Embryonic facial prominence (tissue), 1 donor: ENCODE data around the gene CLIC6.

ENCODE experiments used
- DNase-seq: peaks from one replicate; pipeline ENCODE4 v3.0.0-alpha.2; 2016; ENCODE audit errors: extremely low spot score

Gene CLIC6

DNA sequence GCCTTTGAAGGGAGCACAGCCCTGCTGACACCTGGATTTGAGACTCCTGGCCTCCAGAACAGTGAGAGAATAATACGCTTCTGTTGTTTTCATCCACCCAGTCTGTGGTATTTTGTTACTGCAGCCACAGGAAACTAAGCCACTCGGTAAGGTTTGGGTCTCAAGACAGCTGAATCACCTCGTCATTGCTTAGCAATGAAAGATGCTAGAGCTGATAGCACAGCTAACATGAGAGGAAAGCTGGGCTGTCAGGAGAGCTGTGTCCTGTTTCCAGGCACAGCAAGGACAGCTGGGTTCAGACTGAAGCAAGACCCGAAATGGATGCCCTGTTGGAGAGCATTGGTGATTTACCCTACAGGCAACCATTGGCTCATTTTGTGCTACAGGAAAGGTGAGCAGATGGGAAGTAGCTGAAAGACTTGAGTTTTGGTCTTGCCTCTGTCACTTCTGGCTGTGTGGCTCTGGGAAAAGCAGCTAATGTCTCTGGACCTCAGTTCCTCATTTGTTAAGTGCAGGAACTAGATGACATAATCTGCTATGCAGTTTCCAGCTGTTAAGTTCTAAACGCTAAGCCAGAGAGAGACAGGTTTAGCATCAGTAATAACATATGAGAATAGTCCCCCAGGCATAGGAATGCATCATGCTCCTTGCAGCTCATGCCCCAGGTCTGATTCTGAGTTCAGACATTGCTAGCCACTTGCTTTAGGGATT lies 58.0 kb downstream of the CLIC6 start:
- no peak for DNase-seq

DNA sequence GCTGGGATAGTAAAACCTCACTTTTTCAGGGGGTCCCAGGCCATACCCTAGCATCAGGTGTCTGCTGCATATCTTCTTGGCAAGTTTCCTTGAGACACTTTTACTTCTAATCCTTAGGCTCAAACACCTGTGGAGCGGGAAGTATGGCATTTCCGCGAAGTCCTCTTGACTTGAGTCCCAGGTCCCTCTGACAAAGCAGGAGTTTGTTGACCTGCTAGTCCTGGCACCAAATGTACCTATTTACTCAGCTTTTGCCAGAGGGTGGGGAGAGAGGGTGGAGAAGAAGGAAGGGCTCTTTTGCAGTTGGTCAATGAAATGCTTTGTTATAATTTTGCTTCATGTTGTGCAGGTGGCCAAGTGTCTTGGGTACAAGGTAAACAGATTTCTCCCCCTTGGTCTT lies 59.7 kb downstream of the CLIC6 start:
- DNase-seq: no peak

DNA sequence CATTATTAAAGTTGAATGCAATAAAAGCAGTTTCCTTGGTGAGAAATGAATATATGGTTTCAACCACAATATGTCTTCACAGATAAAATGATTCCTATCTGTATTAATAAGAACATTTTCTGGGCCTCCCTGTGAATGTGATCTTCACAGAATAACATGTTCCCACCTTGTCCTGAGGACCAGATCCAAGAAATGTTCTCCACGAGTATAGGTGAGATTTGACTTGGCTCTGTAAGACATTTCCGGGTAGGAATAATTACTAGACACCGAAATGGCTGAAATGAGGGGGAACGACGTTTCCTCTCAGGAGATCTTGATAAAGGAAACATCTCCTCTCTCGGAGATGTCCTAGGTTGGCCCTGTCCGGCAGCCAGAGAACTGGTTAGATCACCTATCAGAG lies 61.4 kb downstream of the CLIC6 start:
- no peak for DNase-seq

DNA sequence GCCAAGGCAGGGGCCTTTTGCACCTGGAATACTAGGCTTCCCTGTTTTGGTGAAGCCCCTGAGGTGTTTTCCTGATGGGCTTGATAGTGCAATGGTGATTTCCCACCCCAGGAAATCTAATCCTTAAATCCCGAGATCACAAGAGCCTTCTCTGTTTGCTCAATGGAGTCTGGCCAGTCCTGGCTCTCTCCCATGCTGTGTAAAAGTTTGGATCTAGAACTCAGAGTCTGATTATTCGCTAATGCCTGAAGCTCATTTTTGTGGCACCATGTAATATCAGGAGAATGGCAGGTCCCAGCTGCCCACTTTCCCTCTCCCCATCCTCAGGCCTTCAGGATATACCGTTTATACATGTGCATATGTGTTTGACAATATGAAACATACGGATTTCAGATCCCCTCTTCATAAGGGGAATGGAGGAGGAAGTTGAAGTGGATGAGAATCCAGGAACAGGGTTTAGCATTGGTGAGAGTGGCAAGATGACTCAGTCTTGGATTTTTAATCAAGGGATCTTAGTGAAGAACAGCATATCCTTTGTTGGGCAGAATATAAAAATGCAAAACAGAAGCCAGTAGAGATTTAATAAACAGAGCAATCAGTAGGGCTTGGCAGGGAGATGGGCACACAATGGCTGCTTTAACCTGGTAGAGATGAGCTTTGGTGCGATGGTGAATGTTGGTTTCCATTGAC lies 62.1 kb downstream of the CLIC6 start:
- no peak for DNase-seq

DNA sequence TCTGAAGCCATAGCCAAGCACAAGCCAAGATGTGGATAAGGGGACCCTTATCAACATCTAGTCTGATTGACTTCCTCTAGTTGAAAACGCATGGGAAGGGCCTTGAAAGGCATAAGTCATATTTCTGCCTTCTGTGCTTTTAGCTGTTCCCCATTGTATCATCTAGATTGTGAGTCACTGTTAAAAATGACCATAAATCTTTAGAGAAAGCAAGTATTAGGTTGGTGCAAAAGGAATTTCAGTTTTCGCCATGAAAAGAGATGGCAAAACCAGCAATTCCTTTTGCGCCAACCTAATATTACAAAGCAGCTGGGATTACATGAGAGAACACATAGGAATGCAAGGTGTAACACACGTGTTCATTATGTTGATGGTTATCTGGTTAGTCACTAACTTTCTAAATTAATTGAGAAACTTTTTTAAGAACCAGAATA lies 63.6 kb downstream of the CLIC6 start:
- no peak for DNase-seq

DNA sequence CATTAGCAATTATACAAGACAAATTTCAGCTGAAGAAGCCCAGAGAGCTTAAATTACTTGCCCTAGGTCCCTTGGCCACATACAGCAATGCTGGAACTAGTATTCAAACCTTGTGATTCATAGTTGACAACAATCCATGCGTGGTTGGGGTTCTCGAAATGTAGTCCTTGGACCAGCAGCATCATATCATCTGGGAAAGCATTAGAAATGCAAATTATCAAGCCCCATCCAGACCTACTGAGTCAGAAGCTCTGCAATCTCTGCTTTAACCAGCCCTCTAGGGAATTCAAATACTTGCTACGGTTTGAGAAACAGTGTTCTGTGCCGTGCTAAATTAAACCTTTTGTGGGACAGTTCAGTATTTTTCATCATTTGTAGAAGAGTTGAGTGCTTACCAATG lies 65.1 kb downstream of the CLIC6 start:
- DNase-seq: no peak

DNA sequence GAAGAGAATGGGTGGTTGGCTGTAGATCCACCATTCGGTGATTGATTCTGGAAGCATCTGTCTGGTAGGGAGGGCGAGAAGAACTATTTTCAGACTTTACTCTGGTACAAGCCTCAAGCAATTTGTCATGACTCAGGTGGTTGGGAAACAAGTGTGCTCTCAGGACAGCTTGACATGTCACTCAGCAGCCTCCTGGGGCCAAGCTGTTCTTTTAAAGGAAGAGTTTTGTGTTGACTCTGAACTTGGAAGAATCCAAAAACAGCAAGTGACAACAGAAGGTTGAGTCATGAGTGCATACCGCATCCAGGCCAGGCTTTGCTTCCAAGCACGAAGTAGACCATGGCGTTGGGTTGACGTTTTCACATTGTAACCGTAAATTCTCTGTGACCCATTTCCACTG lies 65.9 kb downstream of the CLIC6 start:
- no peak for DNase-seq

DNA sequence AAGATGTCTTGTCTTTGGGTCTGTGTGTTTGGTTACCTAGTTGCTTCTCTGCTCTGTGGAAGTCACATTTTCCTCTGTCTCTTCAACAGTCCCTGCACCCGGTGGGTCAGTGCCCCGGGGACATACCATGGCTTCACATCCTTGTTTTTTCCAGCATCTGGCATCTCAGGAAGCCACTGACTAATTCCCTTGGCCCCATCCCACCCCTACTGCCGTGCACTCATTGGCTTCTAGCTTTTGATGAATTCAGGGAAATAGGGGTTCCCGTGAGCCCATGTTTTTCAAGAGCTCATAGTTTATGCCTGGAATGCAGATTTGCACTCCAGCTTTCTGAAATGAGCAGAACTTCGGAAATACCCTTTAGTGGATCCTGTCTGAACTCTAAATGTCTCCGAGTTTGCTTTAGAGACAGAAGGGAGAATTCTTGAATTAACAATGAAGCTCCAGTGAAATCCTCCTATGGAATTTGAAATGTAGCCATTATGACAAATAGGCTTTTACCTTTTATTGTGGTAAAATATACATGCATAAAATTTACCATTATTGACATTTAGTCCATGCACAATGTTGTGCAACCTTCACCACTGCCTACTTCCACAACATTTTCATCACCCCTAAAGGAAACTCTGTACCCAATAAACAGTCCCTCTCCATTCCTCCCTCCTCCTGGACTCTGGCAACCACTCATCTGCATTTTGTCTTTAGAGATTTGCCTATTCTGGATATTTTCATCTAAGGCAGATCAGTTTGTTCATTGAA lies 67.5 kb downstream of the CLIC6 start:
- DNase-seq: no peak

DNA sequence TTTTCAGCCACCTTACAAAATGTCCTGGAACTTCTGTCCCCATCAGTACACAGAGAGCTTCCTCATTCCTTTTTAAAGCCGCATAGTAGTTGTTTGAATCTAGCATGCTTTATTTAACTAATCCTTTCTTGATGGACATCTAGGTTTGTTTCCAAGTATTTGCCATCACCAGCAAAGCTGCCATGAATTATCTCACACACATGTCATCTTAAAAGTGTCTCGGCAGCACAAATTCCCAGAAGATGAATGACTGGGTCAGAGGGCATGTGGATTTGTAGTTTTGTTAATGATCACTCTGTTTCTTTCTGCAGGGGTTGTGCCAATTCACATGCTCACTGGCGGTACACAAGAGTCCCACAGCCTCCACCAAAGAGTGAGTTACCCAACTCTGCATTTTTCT lies 68.3 kb downstream of the CLIC6 start:
- no peak for DNase-seq

DNA sequence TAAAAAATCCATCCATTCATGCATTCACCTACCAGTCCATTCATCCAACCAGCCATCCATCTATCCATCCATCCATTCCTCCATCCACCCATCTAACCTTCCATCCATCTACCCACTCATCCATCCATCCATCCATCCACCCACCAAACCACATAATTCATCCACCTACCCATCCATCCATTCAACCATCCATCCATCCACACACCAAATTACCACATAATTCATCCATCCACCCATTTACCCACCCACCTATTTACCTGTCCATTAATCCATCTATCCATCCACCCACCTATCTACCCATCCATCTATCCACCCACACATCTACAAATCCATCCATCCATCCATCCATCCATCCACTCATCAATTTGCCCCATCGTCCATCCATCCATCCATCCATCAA lies 71.4 kb downstream of the CLIC6 start:
- DNase-seq: no peak

DNA sequence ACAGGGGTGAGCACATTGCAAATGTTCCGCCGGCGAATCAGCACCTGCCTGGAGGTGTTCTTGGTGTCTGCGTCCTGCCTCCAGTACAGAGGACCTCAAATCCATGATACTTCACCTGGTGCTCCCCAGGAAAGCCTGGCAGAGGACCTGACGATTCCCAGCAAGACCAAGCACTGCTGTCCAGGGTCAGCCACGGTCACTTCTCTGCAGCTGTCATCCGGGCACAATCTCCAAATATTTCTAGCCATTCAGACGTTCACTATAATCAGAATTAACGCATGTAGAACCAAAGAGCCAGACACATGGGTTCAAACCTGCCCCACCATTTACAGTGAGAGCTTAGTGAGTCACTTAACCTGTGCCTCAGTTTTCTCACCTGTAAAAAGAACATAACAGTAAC lies 74.5 kb downstream of the CLIC6 start:
- DNase-seq: no peak

DNA sequence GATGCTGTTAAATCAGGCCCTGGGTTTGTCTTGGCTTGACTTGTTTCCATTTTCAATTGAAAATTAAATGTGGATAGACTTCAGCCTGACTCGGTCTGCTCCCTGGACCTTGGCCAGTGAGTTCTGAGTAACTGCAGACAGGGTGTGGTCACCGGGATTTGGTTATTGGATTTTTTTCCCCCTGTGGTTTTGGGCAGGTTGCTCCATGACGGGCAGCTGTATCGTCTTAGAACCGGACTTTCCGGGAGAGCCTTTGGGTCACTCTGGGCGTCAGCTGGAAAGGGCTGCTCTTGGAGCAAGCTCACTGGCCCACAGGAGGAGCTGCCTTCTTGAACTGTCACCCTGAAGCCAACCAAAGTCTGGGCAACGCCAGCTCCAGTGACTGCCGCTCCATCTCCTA lies 75.0 kb downstream of the CLIC6 start:
- DNase-seq: no peak

DNA sequence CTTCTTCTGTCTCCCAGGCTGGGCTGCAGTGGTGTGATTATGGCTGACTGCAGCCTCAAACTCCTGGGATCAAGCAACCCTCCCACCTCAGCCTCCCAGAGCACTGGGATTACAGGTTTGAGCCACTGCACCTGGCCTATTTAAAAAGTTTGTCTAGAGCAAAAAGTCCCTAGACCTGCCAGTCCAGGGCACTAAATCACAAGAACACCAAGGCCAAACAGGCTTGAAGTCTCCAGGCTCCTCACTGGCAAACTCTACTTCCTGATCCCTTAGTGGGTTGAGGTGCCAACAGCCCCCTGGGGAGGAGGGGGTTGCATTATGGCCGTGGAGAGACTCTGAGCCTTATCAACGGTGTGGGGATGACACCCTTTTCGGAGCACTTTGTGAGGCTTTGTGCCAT lies 76.0 kb downstream of the CLIC6 start:
- no peak for DNase-seq

DNA sequence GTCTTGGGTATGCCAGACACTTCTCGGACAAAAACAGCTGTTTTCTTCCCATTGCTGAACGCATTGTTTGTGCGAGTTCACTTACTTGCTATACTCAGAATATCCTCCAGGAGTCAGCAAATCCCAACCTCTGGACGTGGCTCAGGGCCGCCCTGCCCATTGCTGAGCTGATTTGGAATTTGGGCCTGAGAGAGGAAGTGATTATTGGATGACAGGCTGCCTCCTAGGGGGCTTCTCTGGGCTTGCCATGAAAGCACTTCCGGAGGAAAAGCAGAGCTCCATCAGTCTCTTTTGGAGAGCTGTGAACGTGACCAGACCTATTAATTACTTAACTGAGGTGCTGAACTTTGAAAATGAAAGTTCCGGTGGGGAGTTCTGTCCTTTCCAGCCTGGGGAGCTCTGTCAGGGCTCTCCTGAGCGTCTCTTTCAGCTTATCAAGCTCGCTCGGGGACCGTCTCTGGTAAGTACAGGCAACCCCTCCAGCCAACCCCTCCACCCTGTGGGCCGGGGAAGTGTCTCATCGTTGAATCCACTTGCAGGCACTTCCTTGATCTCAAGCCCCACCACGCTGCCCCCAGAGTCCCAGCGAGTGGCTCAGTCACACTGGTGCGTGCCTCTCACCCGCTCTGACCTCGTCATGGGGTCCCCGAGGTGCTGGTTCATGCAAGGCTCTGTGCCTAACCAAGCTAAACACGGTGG lies 76.9 kb downstream of the CLIC6 start:
- DNase-seq: peak; percentile 75

DNA sequence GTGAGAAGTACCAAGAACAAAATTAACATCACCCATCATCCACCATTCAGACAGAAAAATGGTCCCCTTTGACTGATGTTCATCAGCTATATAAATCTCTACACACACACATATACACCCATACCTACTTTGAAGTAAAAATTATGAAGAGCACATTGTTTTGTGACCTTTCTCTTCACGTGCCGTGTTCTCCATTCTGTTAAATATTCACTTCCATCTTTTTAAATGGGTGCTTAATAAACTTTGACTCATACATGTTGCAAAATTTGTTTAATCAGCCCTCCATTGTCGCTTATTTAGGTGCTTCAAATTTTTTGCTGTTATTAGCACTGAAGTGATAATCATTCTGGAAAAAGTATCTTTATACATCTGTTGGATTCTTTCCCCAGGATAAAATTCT lies 80.1 kb downstream of the CLIC6 start:
- DNase-seq: no peak

DNA sequence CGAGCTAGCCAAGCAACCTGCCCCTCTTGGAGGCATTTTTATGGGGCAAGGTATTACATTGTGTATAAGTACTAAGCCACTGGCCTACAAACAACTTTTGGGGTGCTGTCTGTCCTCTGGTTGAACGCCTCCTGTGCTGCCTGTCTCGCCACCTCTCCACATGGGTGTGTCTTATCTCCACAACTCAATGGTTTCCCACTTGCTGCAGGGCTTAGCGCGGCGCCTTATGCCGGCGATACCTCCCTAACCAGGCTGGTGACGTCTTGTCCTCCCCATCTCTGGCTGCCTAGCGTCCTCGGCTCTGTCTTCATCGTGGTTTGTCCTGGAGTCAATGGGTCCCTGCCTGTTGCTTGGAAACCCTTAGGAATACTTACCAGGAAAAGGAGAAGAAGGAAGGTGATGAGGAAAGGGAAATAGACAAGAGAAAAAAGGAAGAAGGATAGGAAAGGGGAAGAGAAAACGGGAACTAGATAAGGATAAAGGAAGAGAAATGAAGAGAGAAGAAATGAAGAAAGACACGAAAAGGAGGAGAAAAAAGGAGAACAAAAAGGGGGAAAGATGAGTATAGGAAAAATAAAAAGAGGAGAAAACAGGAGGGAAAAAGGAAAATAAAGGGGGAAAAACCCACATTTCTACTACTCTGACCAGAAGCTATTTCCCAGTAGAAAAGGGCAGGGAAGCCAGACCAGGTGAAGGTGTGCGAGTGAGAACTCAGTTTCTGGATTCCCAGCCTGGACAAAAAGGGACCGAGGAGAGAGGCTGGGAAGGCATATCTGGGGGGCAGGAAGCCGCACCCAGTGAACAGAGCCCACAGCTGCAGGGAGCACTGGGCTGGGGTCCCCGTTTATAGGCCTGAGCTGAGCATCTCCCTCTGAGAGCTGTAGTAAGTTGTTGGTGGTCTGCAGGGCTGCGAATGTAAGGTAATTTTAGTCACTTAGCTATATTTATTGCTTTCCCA lies 86.2 kb downstream of the CLIC6 start:
- no peak for DNase-seq

DNA sequence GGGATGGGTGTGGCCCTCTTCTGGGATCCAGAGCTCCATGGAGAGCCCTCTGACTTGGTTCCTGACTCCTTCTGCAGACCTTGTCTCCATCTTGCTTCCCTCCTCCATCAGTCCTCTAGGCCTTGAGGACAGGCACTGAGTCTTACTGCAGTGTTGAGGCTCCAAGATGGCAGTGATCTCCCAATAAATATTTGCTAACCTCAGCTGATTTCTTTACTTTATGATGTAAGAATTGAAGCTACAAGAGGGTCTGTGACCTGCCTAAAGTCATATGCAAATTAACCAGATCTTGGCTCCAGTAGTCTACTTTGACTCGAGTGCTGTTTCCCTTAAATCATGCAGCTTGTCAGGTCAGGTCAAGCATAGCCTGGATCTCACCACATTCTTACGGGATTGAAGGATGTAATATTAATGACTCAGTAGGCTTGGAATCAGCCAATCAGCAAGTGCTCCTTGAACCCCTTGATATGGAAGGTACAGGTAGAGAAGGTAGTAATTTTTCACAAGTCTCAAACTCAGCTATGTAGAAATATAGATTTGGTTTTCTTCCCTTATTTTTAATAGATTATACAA lies 93.0 kb downstream of the CLIC6 start:
- DNase-seq: no peak

DNA sequence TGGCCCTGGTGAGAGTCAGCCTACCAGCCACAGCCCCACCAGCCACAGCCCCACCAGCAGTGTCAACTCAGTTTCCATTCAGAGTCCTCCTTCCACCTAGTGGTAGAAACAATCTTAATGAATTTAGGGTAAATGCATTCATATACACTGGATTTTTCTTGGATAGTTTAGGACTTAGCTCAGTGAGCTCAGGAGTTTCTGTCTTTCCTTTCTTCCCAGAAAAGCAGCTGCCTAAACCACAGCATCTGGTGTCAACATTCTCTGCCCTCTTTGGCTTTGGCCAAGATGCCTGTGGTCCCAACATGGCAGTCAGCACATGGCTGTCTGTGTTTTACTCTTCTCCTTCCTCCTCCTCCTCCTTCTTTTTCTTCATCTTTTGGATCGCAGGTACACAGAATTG lies 94.0 kb downstream of the CLIC6 start:
- no peak for DNase-seq

DNA sequence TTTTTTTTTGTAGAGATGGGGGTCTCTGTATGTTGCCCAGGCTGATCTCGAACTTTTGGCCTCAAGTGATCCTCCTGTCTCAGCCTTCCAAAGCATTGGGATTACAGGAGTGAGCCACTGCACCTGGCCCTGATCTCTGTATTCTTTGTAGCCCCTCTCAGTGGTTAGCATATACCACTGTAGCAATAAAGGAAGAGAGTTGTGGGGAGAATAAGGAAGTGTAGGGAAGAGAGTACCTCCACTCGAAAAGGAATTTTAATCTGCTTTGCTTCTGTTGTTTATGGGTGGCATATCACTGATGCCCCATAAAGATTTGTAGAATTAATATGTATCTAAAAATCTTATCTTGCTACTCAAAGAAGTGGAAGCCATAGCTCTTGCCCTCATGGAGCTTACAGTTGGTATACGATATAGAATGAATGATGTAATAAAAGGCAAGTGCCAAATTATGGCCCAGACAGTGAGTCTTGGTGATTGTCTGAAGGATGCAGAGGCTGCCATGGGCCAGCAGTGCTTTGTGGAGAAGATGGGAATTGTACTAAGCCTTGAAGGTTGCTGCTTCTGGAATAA lies 96.0 kb downstream of the CLIC6 start:
- DNase-seq: no peak

DNA sequence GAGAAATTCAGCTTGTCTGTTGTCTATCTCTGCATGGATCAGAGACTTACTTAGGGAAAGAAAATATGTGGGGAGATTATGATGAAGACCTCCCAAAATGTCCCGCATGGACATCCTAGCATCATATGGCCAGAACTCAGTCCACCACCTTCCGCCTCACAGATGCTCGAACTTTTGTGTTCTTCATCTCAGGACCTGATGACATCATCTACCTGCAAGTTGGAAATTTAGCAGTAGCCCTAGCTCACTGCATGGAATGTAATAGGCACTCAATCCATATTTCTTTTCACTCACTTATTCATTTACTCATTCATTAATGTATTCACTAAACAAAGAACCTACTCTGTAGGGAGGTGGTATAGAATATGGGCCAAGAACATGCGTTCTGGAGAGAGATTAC lies 96.8 kb downstream of the CLIC6 start:
- no peak for DNase-seq

DNA sequence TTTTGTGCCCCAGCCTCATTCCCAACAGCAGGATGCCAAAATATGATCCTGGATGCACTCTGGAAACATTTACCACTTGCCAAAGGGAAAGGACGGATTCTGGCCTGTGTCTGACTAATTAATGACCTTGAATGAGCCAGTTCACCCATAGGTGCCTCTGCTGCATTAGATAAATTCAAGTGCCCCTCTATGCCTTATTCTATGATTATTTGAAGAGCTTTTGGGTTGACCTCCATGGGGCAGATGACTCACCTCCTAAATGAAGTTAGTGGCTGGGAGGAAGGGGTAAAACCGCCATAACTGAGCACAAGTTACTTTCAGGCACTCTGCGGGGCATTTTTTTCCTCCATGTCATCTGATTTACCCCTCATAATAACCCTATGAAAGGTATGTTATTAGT lies 98.1 kb downstream of the CLIC6 start:
- DNase-seq: no peak
